Measurements from ENCODE around the gene RMI1.

The RMI1 gene

GRCh38 chr9:83986765-83987401, 6.3 kb downstream of the RMI1 start:
- peaks cover 19% of the 10 kb centered on the region for H3K4me1 ChIP-seq (ENCODE audit: insufficient read depth, low read length)
- H3K9ac ChIP-seq (ENCODE audit: low read depth, low read length) = no peak overlapping the region

DNA sequence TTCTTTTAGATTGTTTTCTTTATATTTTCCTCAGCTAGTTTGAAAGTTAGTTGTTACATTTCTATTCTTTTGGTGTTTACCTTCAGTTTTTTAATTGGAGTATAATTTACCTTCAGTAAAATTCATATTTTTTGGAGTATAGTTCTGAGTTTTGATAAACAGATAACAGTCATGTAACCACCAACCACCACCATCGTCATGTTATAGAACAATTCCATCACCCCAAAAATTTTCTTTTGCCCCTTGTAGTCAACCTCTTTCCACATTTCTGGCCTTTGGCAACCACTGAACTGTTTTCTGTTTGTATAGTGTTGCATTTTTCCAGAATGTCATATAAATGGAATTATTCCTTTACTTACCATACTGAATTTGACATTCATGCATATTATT, 6.8 kb downstream of the RMI1 start:
- Histone ChIP-seq H3K9ac (ENCODE audit: low read depth, low read length) (no peak overlapping the region), H3K36me3 (ENCODE audit: insufficient read depth, low read length) (peaks cover 18% of the 10 kb centered on the region), H3K27me3 (ENCODE audit: insufficient read depth, low read length) (no peaks in the 10 kb centered on the region), H3K4me3 (ENCODE audit: low read length) (no peak overlapping the region), H3K9me3 (ENCODE audit: insufficient read depth, low read depth, low read length) (no peaks in the 10 kb centered on the region), H3K4me1 (ENCODE audit: insufficient read depth, low read length) (peaks cover 17% of the 10 kb centered on the region), H3K27ac (ENCODE audit: low read depth, low read length) (no peak overlapping the region)
- WGBS = 100% methylated on average over 1 of the region's 1 CpG

More at GRCh38 chr9:83986765-83987401, 6.3 kb downstream of the RMI1 start:
- WGBS = 97% methylated on average over 11 of the region's 11 CpGs
- Histone ChIP-seq H3K27me3 (ENCODE audit: insufficient read depth, low read length) (no peaks in the 10 kb centered on the region), H3K4me3 (ENCODE audit: low read length) (no peak overlapping the region), H3K27ac (ENCODE audit: low read depth, low read length) (no peak overlapping the region), H3K9me3 (ENCODE audit: insufficient read depth, low read depth, low read length) (no peaks in the 10 kb centered on the region), H3K36me3 (ENCODE audit: insufficient read depth, low read length) (peaks cover 18% of the 10 kb centered on the region)

GRCh38 chr9:83988411-83988810, 7.8 kb downstream of the RMI1 start:
- Histone ChIP-seq H3K27me3 (ENCODE audit: insufficient read depth, low read length) (no peaks in the 10 kb centered on the region), H3K27ac (ENCODE audit: low read depth, low read length) (no peak overlapping the region), H3K36me3 (ENCODE audit: insufficient read depth, low read length) (peaks cover 18% of the 10 kb centered on the region), H3K9ac (ENCODE audit: low read depth, low read length) (no peak overlapping the region), H3K9me3 (ENCODE audit: insufficient read depth, low read depth, low read length) (no peaks in the 10 kb centered on the region), H3K4me3 (ENCODE audit: low read length) (no peak overlapping the region), H3K4me1 (ENCODE audit: insufficient read depth, low read length) (peaks cover 10% of the 10 kb centered on the region; the same call in 1 of the 2 replicates)
- WGBS = 96% methylated on average over 2 of the region's 2 CpGs

DNA sequence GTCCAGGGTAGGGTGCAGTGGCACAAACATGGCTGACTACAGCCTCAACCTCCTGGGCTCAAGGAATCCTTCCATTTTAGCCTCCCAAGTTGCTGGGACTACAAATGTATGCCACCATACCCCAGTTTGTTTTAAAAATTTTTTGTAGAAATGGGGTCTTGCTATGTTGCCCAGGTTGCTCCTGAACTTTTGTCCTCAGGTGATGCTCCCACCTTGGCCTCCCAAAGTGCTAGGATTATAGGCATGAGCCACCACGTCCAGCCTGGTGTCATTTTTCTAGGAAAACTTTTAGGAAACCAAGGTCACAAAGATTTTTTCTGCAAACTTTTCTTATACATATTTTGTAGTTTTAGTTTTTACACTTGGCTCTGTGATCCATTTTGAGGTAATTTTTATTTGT, 10.8 kb downstream of the RMI1 start:
- Histone ChIP-seq H3K36me3 (ENCODE audit: insufficient read depth, low read length) (peaks cover 18% of the 10 kb centered on the region), H3K27ac (ENCODE audit: low read depth, low read length) (no peak overlapping the region), H3K4me1 (ENCODE audit: insufficient read depth, low read length) (0 out of 2 replicates have a peak, but pooled peaks cover 6% of the 10 kb centered on the region), H3K4me3 (ENCODE audit: low read length) (no peak overlapping the region), H3K9me3 (ENCODE audit: insufficient read depth, low read depth, low read length) (no peaks in the 10 kb centered on the region), H3K27me3 (ENCODE audit: insufficient read depth, low read length) (no peaks in the 10 kb centered on the region), H3K9ac (ENCODE audit: low read depth, low read length) (no peak overlapping the region)
- 95% methylated on average over 1 of the region's 1 CpG for WGBS

GRCh38 chr9:83992407-83992806, 11.8 kb downstream of the RMI1 start:
- Histone ChIP-seq H3K9me3 (ENCODE audit: insufficient read depth, low read depth, low read length) (no peaks in the 10 kb centered on the region), H3K4me1 (ENCODE audit: insufficient read depth, low read length) (no peaks in the 10 kb centered on the region), H3K9ac (ENCODE audit: low read depth, low read length) (no peak overlapping the region), H3K4me3 (ENCODE audit: low read length) (no peak overlapping the region), H3K36me3 (ENCODE audit: insufficient read depth, low read length) (peaks cover 18% of the 10 kb centered on the region), H3K27ac (ENCODE audit: low read depth, low read length) (no peak overlapping the region), H3K27me3 (ENCODE audit: insufficient read depth, low read length) (no peaks in the 10 kb centered on the region)
- WGBS = 100% methylated on average over 1 of the region's 1 CpG

- Histone ChIP-seq H3K27me3 (ENCODE audit: insufficient read depth, low read length) (no peaks in the 10 kb centered on the region), H3K27ac (ENCODE audit: low read depth, low read length) (no peak overlapping the region), H3K36me3 (ENCODE audit: insufficient read depth, low read length) (peaks cover 18% of the 10 kb centered on the region), H3K9ac (ENCODE audit: low read depth, low read length) (no peak overlapping the region), H3K9me3 (ENCODE audit: insufficient read depth, low read depth, low read length) (no peaks in the 10 kb centered on the region), H3K4me3 (ENCODE audit: low read length) (no peak overlapping the region), H3K4me1 (ENCODE audit: insufficient read depth, low read length) (no peaks in the 10 kb centered on the region)
Measured at GRCh38 chr9:83992901-83993300, 12.3 kb downstream of the RMI1 start.

GRCh38 chr9:83996126-83996525, 15.5 kb downstream of the RMI1 start:
- H3K36me3 ChIP-seq (ENCODE audit: insufficient read depth, low read length) = peaks cover 21% of the 10 kb centered on the region
- 96% methylated on average over 4 of the region's 4 CpGs for WGBS
- no peaks in the 10 kb centered on the region for H3K4me1 ChIP-seq (ENCODE audit: insufficient read depth, low read length)
- no peaks in the 10 kb centered on the region for H3K9me3 ChIP-seq (ENCODE audit: insufficient read depth, low read depth, low read length)
- no peak overlapping the region for H3K4me3 ChIP-seq (ENCODE audit: low read length)
- H3K27me3 ChIP-seq (ENCODE audit: insufficient read depth, low read length) = no peaks in the 10 kb centered on the region
- H3K9ac ChIP-seq (ENCODE audit: low read depth, low read length) = no peak overlapping the region
- H3K27ac ChIP-seq (ENCODE audit: low read depth, low read length) = no peak overlapping the region

DNA sequence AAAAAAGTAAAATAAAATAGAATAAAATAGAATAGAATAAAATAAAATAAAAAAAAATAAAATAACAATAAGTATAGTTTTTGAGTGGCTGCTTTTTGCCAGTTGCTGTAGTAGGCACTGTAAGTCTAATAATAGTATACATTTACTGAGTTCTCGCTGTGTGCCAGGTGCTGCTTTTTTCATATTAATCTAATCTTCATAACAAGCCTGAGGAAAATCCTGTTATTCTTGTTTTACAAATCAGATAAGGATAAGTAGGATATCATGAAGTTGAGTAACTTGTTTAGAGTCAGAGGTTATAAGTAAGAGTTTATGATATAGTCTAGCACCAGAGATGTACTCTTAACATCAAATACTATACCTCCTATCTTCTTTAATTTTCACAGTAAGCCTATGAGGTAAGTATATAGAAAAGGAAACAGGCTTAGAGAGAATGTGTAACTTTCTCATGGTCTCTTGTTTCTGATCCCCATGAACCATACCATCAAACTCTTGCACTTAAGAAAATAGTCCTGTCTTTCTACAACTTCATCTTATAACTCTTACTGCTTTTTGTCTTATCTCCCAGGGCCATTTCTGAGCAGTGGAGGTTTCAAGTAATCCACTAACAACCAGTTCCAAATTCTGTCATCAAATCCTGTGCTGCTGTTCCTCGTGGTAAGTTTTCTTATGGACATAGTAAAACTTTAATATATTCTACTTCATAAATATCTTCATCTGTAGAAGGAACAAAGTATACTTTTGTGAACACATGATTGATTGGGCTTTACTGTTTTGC, 18.7 kb downstream of the RMI1 start:
- H3K36me3 ChIP-seq (ENCODE audit: insufficient read depth, low read length) = peaks cover 45% of the 10 kb centered on the region
- WGBS = no CpG with 5 or more reads among the region's 2 CpGs
- no peak overlapping the region for H3K9ac ChIP-seq (ENCODE audit: low read depth, low read length)
- no peaks in the 10 kb centered on the region for H3K4me1 ChIP-seq (ENCODE audit: insufficient read depth, low read length)
- no peaks in the 10 kb centered on the region for H3K27me3 ChIP-seq (ENCODE audit: insufficient read depth, low read length)
- H3K9me3 ChIP-seq (ENCODE audit: insufficient read depth, low read depth, low read length) = no peaks in the 10 kb centered on the region
- no peak overlapping the region for H3K27ac ChIP-seq (ENCODE audit: low read depth, low read length)
- H3K4me3 ChIP-seq (ENCODE audit: low read length) = no peak overlapping the region

- H3K27ac ChIP-seq (ENCODE audit: low read depth, low read length) = no peak overlapping the region
- no peak overlapping the region for H3K4me3 ChIP-seq (ENCODE audit: low read length)
- H3K36me3 ChIP-seq (ENCODE audit: insufficient read depth, low read length) = peaks cover 45% of the 10 kb centered on the region
- H3K9ac ChIP-seq (ENCODE audit: low read depth, low read length) = no peak overlapping the region
- WGBS = 100% methylated on average over 1 of the region's 3 CpGs
- no peaks in the 10 kb centered on the region for H3K9me3 ChIP-seq (ENCODE audit: insufficient read depth, low read depth, low read length)
- no peaks in the 10 kb centered on the region for H3K4me1 ChIP-seq (ENCODE audit: insufficient read depth, low read length)
- H3K27me3 ChIP-seq (ENCODE audit: insufficient read depth, low read length) = no peaks in the 10 kb centered on the region
Measured at GRCh38 chr9:84000186-84000585, 19.6 kb downstream of the RMI1 start.

- Histone ChIP-seq H3K27ac (ENCODE audit: low read depth, low read length) (no peak overlapping the region), H3K9ac (ENCODE audit: low read depth, low read length) (no peak overlapping the region), H3K27me3 (ENCODE audit: insufficient read depth, low read length) (no peaks in the 10 kb centered on the region), H3K9me3 (ENCODE audit: insufficient read depth, low read depth, low read length) (no peaks in the 10 kb centered on the region), H3K4me3 (ENCODE audit: low read length) (no peak overlapping the region), H3K36me3 (ENCODE audit: insufficient read depth, low read length) (peaks cover 45% of the 10 kb centered on the region), H3K4me1 (ENCODE audit: insufficient read depth, low read length) (no peaks in the 10 kb centered on the region)
- WGBS = 87% methylated on average over 2 of the region's 2 CpGs
Measured at GRCh38 chr9:84001621-84002020, 21.0 kb downstream of the RMI1 start.

DNA sequence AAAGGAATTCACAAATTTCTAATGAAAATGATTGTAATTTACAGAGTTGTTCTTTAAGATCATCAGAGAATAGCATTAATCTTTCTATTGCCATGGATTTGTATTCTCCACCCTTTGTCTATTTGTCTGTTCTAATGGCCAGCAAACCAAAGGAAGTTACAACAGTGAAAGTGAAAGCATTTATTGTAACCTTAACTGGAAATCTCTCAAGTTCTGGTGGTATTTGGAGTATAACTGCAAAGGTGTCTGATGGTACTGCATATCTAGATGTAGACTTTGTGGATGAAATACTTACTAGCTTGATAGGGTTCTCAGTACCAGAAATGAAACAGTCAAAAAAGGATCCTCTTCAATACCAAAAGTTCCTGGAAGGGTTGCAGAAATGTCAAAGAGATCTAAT, 21.7 kb downstream of the RMI1 start:
- no peak overlapping the region for H3K4me3 ChIP-seq (ENCODE audit: low read length)
- no peaks in the 10 kb centered on the region for H3K4me1 ChIP-seq (ENCODE audit: insufficient read depth, low read length)
- peaks cover 45% of the 10 kb centered on the region for H3K36me3 ChIP-seq (ENCODE audit: insufficient read depth, low read length)
- H3K27me3 ChIP-seq (ENCODE audit: insufficient read depth, low read length) = no peaks in the 10 kb centered on the region
- no peaks in the 10 kb centered on the region for H3K9me3 ChIP-seq (ENCODE audit: insufficient read depth, low read depth, low read length)
- no peak overlapping the region for H3K9ac ChIP-seq (ENCODE audit: low read depth, low read length)
- H3K27ac ChIP-seq (ENCODE audit: low read depth, low read length) = no peak overlapping the region
